Neural cell (in vitro differentiated cells): ENCODE results near the gene RAB3IL1. TPM values are rescaled to one million over a fixed set of nuclear protein-coding genes. Genes with fewer than 3 reads are reported as not detected.

ENCODE experiments used
- H2AFZ ChIP-seq: fragments of 200-600, 300-800 bp; sonication (generic), shearing (Covaris generic); 2 replicates; pipeline ENCODE4 v1.6.0; 2014; ENCODE audit warnings: low read depth, mild to moderate bottlenecking, antibody characterized with exemption, low read length, moderate library complexity
- H3F3A ChIP-seq: fragments of 200-600 bp; shearing (Covaris generic); 2 replicates; pipeline ENCODE4 v1.6.1; 2016; ENCODE audit warnings: mild to moderate bottlenecking, moderate library complexity, mixed read lengths, antibody characterized with exemption, low read length; ENCODE audit not compliant: insufficient read depth, poor library complexity, severe bottlenecking
- H3K27ac ChIP-seq: fragments of 200-600, 300-800 bp; sonication (generic), shearing (Covaris generic); 2 replicates; pipeline ENCODE4 v1.5.1; 2014; ENCODE audit warnings: mild to moderate bottlenecking, low read length, moderate library complexity
- H3K27me3 ChIP-seq: fragments of 300-800, 200-600 bp; sonication (generic), shearing (Covaris generic); 2 replicates; pipeline ENCODE4 v1.6.0; 2014; ENCODE audit warnings: mild to moderate bottlenecking, low read depth, low read length, moderate library complexity; ENCODE audit not compliant: insufficient read depth
- H3K36me3 ChIP-seq: fragments of 300-800, 200-600 bp; sonication (generic), shearing (Covaris generic); 2 replicates; pipeline ENCODE4 v1.5.1; 2014; ENCODE audit warnings: mild to moderate bottlenecking, antibody characterized with exemption, low read length, moderate library complexity; ENCODE audit not compliant: insufficient read depth
- H3K4me2 ChIP-seq: fragments of 300-800, 200-600 bp; sonication (generic), shearing (Covaris generic); 2 replicates; pipeline ENCODE4 v1.6.0; 2014; ENCODE audit warnings: mild to moderate bottlenecking, low read length
- H3K4me3 ChIP-seq: fragments of 300-800, 200-600 bp; sonication (generic), shearing (Covaris generic); 2 replicates; pipeline ENCODE4 v1.5.1; 2014; ENCODE audit warnings: mild to moderate bottlenecking, low read length, moderate library complexity
- H3K79me2 ChIP-seq: fragments of 200-600 bp; shearing (Covaris generic); replicated peaks from 2 replicates; pipeline ENCODE4 v1.6.0; 2014; ENCODE audit warnings: mild to moderate bottlenecking, low read length, moderate library complexity; ENCODE audit not compliant: insufficient read depth
- H3K9ac ChIP-seq: fragments of 300-800, 200-600 bp; sonication (generic), shearing (Covaris generic); 2 replicates; pipeline ENCODE4 v1.6.1; 2016; ENCODE audit warnings: mild to moderate bottlenecking, low read length, mixed read lengths
- H3K9me2 ChIP-seq: fragments of 200-600 bp; shearing (Covaris generic); 2 replicates; pipeline ENCODE4 v1.6.1; 2016; ENCODE audit warnings: mild to moderate bottlenecking, low read length, mixed read lengths; ENCODE audit not compliant: insufficient read depth
- H3K9me3 ChIP-seq: fragments of 200-600, 300-800 bp; sonication (generic), shearing (Covaris generic); 2 replicates; pipeline ENCODE4 v1.6.1; 2016; ENCODE audit warnings: mild to moderate bottlenecking, mixed run types, low read length, moderate library complexity, mixed read lengths
- H4K20me1 ChIP-seq: fragments of 200-600 bp; shearing (Covaris generic); 2 replicates; pipeline ENCODE4 v1.6.1; 2016; ENCODE audit warnings: mild to moderate bottlenecking, mixed run types; ENCODE audit not compliant: insufficient read depth
- EP300 ChIP-seq: fragments of 450-650 bp; conservative IDR thresholded peaks from 2 replicates; pipeline ENCODE4 v1.6.1; 2014; ENCODE audit warnings: antibody characterized with exemption, mild to moderate bottlenecking, moderate library complexity; ENCODE audit not compliant: poor library complexity, severe bottlenecking
- EZH2 ChIP-seq: fragments of 200-600, 300-800 bp; shearing (Covaris generic), sonication (generic); IDR thresholded peaks from 2 replicates; pipeline ENCODE4 v1.6.1; 2014; ENCODE audit warnings: antibody characterized with exemption, low read length, borderline replicate concordance, mild to moderate bottlenecking; ENCODE audit not compliant: insufficient read depth, poor library complexity, severe bottlenecking
- MXI1 ChIP-seq: fragments of 450-650 bp; conservative IDR thresholded peaks from 2 replicates; pipeline ENCODE4 v1.6.1; 2014; ENCODE audit warnings: antibody characterized with exemption, mild to moderate bottlenecking; ENCODE audit not compliant: poor library complexity, severe bottlenecking
- POLR2AphosphoS5 ChIP-seq: IDR thresholded peaks from 2 replicates; pipeline ENCODE4 v1.6.1; 2012
- RAD21 ChIP-seq: fragments of 450-650 bp; conservative IDR thresholded peaks from 2 replicates; pipeline ENCODE4 v1.6.1; 2014; ENCODE audit warnings: antibody characterized with exemption, mild to moderate bottlenecking, moderate library complexity
- REST ChIP-seq: IDR thresholded peaks from 2 replicates; pipeline ENCODE4 v1.6.1; 2012; ENCODE audit warnings: borderline replicate concordance
- SMC3 ChIP-seq: fragments of 450-650 bp; conservative IDR thresholded peaks from 2 replicates; pipeline ENCODE4 v1.6.1; 2014; ENCODE audit warnings: antibody characterized with exemption, mild to moderate bottlenecking, moderate library complexity; ENCODE audit not compliant: poor library complexity
- TAF1 ChIP-seq: IDR thresholded peaks from 2 replicates; pipeline ENCODE4 v1.6.1; 2012; ENCODE audit warnings: low read depth
- polyA plus RNA-seq: library from polyadenylated mRNA; depleted of rRNA; stranded (reverse); fragments of >200 nt; gene quantifications from 2 replicates; pipeline ENCODE4 v1.2.3, GENCODE V29; 2014
- TF ChIP-seq, protein P1 (sequence below): fragments of 450-650 bp; IDR thresholded peaks from 2 replicates; pipeline ENCODE4 v1.5.1; 2014; ENCODE audit warnings: antibody characterized with exemption, mild to moderate bottlenecking, moderate library complexity; ENCODE audit not compliant: poor library complexity, severe bottlenecking

The RAB3IL1 gene
- polyA plus RNA-seq, 1 donor from 2014 or later = 1.6 TPM

DNA sequence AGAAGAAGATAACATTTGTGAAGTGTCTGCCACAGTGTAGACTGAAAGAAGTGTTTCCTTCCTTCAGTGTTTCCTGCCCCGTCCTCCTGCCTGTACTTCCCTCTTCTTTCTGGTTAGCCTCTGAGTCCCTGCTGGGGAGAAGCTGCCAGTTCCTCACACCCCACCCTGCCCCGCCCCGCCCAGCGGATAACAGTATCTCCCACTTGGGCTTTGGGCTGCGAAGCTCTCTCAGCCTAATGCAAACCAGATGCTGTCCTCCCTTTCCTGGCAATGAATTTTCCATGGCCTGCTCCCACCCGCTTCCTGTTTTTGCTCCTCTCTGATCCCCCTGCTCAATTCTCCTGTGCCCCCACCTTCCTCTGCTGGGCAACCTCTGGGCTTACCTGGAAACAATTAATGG is 5.2 kb upstream of the RAB3IL1 start:
- Histone ChIP-seq H3K79me2 (no peaks in the 10 kb centered on the region), H3K36me3 (no peaks in the 10 kb centered on the region), H3K27ac (no peak overlapping the region), H3K9me3 (no peaks in the 10 kb centered on the region), H3K4me3 (no peak overlapping the region), H4K20me1 (no peaks in the 10 kb centered on the region), H3F3A (no peaks in the 10 kb centered on the region), H3K4me2 (no peak overlapping the region), H2AFZ (no peak overlapping the region), H3K27me3 (peaks cover 15% of the 10 kb centered on the region), H3K9me2 (no peaks in the 10 kb centered on the region), H3K9ac (no peak overlapping the region)
- TF ChIP-seq EZH2 (no peak), EP300 (no peak), SMC3 (no peak), POLR2AphosphoS5 (no peak), MXI1 (no peak), REST (no peak), RAD21 (no peak), TAF1 (no peak)
- TF ChIP-seq, protein P1, sequence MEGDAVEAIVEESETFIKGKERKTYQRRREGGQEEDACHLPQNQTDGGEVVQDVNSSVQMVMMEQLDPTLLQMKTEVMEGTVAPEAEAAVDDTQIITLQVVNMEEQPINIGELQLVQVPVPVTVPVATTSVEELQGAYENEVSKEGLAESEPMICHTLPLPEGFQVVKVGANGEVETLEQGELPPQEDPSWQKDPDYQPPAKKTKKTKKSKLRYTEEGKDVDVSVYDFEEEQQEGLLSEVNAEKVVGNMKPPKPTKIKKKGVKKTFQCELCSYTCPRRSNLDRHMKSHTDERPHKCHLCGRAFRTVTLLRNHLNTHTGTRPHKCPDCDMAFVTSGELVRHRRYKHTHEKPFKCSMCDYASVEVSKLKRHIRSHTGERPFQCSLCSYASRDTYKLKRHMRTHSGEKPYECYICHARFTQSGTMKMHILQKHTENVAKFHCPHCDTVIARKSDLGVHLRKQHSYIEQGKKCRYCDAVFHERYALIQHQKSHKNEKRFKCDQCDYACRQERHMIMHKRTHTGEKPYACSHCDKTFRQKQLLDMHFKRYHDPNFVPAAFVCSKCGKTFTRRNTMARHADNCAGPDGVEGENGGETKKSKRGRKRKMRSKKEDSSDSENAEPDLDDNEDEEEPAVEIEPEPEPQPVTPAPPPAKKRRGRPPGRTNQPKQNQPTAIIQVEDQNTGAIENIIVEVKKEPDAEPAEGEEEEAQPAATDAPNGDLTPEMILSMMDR = no peak

DNA sequence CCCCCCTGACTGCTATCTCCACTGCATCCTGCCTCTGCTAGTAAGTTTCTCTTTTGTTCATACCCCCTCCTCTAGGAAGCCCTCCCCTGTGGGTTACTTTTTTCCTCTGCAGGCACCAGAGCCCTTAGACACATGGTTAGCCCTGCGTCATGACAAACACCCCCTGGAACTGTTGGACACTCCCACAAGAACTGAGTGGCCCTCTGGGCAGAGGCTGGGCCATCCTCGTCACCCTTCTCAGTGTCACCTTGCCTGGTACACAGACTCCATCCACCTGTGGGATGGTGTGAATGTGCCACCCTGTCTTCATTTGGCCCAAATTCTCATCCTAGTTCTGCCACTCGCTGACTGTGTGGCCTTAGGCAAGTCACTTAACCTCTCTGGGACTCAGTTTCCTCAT is 4.1 kb upstream of the RAB3IL1 start:
- Histone ChIP-seq H3K9me2 (no peaks in the 10 kb centered on the region), H3K79me2 (no peaks in the 10 kb centered on the region), H4K20me1 (no peaks in the 10 kb centered on the region), H3K9me3 (no peaks in the 10 kb centered on the region), H3K9ac (no peak overlapping the region), H3K27me3 (peaks cover 24% of the 10 kb centered on the region), H3F3A (no peaks in the 10 kb centered on the region), H3K27ac (no peak overlapping the region), H3K4me3 (no peak overlapping the region), H3K36me3 (no peaks in the 10 kb centered on the region), H2AFZ (no peak overlapping the region), H3K4me2 (no peak overlapping the region)
- TF ChIP-seq, protein P1 = no peak
- no peak for TF ChIP-seq RAD21
